Activated T-cell treated with anti-CD3 and anti-CD28 coated beads for 4 hours (primary cell): Measurements from ENCODE around the gene SSBP3.
"Not testable (repeated sequence)": the region's sequence is repeated elsewhere in the genome, so short reads cannot be mapped to it uniquely, and the experiment has no call there.

ENCODE experiments used
- DNase-seq: peaks from one replicate; pipeline ENCODE4 v3.0.0-alpha.2; 2020

Gene SSBP3

GRCh38 chr1:54215523-54215922, 190.7 kb downstream of the SSBP3 start:
- no peak for DNase-seq

- no peak for DNase-seq
Measured at GRCh38 chr1:54212872-54213271, 193.3 kb downstream of the SSBP3 start.

- not testable (repeated sequence) for DNase-seq
Measured at GRCh38 chr1:54207896-54208295, 198.3 kb downstream of the SSBP3 start.

- no peak for DNase-seq
Measured at GRCh38 chr1:54207287-54207686, 198.9 kb downstream of the SSBP3 start.

GRCh38 chr1:54204199-54204598, 202.0 kb downstream of the SSBP3 start:
- DNase-seq: no peak

- no peak for DNase-seq
Measured at GRCh38 chr1:54200519-54200997, 205.6 kb downstream of the SSBP3 start.

- DNase-seq: peak; percentile 84
Measured at GRCh38 chr1:54199765-54200518, 206.3 kb downstream of the SSBP3 start, which contains the start of the genes CYB5RL and MRPL37. Gene CYB5RL (minus strand): TSS chr1:54200030. CDS start chr1:54195616, 4,414 bp downstream. Gene MRPL37 (plus strand): TSS chr1:54200167. CDS start chr1:54200244, 77 bp downstream.

- no peak for DNase-seq
Measured at GRCh38 chr1:54199151-54199764, 206.9 kb downstream of the SSBP3 start.

- no peak for DNase-seq
Measured at GRCh38 chr1:54193453-54193852, 212.7 kb downstream of the SSBP3 start.

GRCh38 chr1:54191525-54191924, 214.7 kb downstream of the SSBP3 start:
- no peak for DNase-seq

- no peak for DNase-seq
Measured at GRCh38 chr1:54190526-54190925, 215.7 kb downstream of the SSBP3 start.

- no peak for DNase-seq
Measured at GRCh38 chr1:54188291-54188690, 217.9 kb downstream of the SSBP3 start.

- DNase-seq: no peak
Measured at GRCh38 chr1:54186056-54186455, 220.1 kb downstream of the SSBP3 start.

GRCh38 chr1:54180701-54181360, 225.4 kb downstream of the SSBP3 start:
- DNase-seq: no peak

- no peak for DNase-seq
Measured at GRCh38 chr1:54178296-54179070, 227.7 kb downstream of the SSBP3 start.

- DNase-seq: no peak
Measured at GRCh38 chr1:54177726-54178125, 228.5 kb downstream of the SSBP3 start.

- no peak for DNase-seq
Measured at GRCh38 chr1:54176621-54177327, 229.4 kb downstream of the SSBP3 start.
